Stimulated activated CD4-positive, alpha-beta T cell treated with anti-CD3 and anti-CD28 coated beads, Interleukin-12 subunit alpha, Interleukin-12 subunit beta, amount 100 ng/mL, for 48 hours (primary cell): Measurements from ENCODE around the gene LSM2.
"Not testable (repeated sequence)": the region's sequence is repeated elsewhere in the genome, so short reads cannot be mapped to it uniquely, and the experiment has no call there.

Experiments used
- DNase-seq, 3 donors: peaks; one replicate each; pipeline ENCODE4 v3.0.0-alpha.2; 2020; ENCODE audit warnings: low read depth in 2 of 3, low spot score in 1 of 3

Gene LSM2

GRCh38 chr6:31806470-31807272, at the start of gene LSM2:
LSM2 (minus strand) TSS chr6:31806966; CDS start chr6:31806757, 209 bp downstream.
- peak; percentile 93 to 97 (median 97) for DNase-seq

GRCh38 chr6:31851980-31852718, 45.4 kb upstream of the LSM2 start:
- not testable (repeated sequence) for DNase-seq

- no peak for DNase-seq
These were observed 44.7 kb upstream of the LSM2 start for GRCh38 chr6:31851485-31851832.

GRCh38 chr6:31850765-31851484, 44.2 kb upstream of the LSM2 start:
- DNase-seq = no peak

- no peak for DNase-seq
These were observed 40.7 kb upstream of the LSM2 start for GRCh38 chr6:31847276-31847978.

- no peak for DNase-seq
These were observed 37.7 kb upstream of the LSM2 start for GRCh38 chr6:31844507-31844906.

- DNase-seq = no peak
These were observed 35.3 kb upstream of the LSM2 start for GRCh38 chr6:31842053-31842452.

GRCh38 chr6:31839779-31840126, 33.0 kb upstream of the LSM2 start:
- DNase-seq = not testable (repeated sequence)

- no peak for DNase-seq
These were observed 32.2 kb upstream of the LSM2 start for GRCh38 chr6:31838968-31839367.

- DNase-seq = not testable (repeated sequence)
These were observed 31.4 kb upstream of the LSM2 start for GRCh38 chr6:31838114-31838553.

GRCh38 chr6:31837369-31838113, 30.8 kb upstream of the LSM2 start:
- DNase-seq = no peak

- no peak for DNase-seq
These were observed 30.0 kb upstream of the LSM2 start for GRCh38 chr6:31836474-31837368.

GRCh38 chr6:31836047-31836473, 29.3 kb upstream of the LSM2 start:
- DNase-seq = no peak

- DNase-seq = peak; percentile 72 to 79 (median 72)
These were observed 27.8 kb upstream of the LSM2 start for GRCh38 chr6:31834367-31835250.

- DNase-seq = no peak
These were observed 24.8 kb upstream of the LSM2 start for GRCh38 chr6:31831350-31832215.

- no peak for DNase-seq
These were observed 24.1 kb upstream of the LSM2 start for GRCh38 chr6:31830886-31831335.

- no peak for DNase-seq
These were observed 23.0 kb upstream of the LSM2 start for GRCh38 chr6:31829633-31830283.
